ENCODE data around the gene CHD3.

CHD3 gene

GRCh38 chr17:7894226-7894625 is 5.6 kb downstream of the CHD3 start:
- DNase-seq (ENCODE audit: low spot score), result no peak

- DNase-seq (ENCODE audit: low spot score), result no peak
These were observed 6.3 kb downstream of the CHD3 start for GRCh38 chr17:7894866-7895265.

GRCh38 chr17:7897090-7897489 is 8.5 kb downstream of the CHD3 start:
- no peak for DNase-seq (ENCODE audit: low spot score)

DNA sequence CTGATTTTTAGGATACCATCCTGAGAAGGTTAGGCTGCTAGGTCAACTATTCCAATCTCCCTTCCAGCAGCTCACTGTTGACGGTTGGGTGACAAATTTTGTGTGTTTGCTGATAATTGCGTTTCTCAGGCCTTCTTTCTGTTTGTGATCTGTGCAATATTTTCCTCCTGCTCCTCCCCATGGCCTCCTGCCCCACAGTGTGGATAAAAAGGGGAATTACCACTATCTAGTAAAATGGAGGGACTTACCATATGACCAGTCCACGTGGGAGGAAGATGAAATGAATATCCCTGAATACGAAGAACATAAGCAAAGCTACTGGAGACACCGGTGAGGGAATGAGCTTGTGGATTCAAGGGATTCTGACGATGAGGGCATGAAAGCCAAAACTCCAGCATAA is 9.2 kb downstream of the CHD3 start:
- peak; percentile 72 for DNase-seq (ENCODE audit: low spot score)

- DNase-seq (ENCODE audit: low spot score), result no peak
These were observed 14.8 kb downstream of the CHD3 start for GRCh38 chr17:7903154-7904103.

DNA sequence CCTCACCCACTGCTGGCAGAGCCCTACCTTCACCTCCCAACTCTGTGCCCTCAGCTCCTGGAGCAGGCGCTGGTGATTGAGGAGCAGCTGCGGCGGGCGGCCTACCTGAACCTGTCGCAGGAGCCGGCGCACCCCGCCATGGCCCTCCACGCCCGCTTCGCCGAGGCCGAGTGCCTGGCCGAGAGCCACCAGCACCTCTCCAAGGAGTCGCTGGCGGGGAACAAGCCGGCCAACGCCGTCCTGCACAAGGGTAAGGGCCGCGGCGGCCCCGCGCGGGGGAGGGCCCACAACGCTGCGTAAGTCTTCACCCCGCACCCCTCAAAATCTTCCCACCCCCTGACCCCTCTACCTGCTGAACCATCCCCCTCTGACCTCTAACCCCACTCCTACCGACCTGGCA is 20.5 kb downstream of the CHD3 start:
- no peak for DNase-seq (ENCODE audit: low spot score)

- DNase-seq (ENCODE audit: low spot score), result no peak
These were observed 21.7 kb downstream of the CHD3 start for GRCh38 chr17:7910281-7910680.

DNA sequence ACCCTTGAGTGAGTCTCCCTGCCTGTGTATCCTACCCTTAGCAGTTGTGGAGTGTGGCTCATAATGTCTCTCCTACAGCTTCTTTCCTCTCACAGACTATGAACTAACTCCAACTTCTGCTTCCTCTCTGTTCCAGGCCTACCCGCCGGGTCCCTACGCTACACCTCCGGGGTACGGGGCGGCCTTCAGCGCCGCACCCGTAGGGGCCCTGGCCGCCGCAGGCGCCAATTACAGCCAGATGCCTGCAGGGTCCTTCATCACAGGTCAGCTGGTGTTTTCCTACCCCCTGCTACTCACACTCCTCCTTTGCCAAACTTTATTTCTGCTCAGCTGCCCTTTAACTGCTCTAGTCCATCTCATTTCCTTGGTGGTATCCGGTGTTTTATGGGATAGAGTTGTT is 22.1 kb downstream of the CHD3 start:
- no peak for DNase-seq (ENCODE audit: low spot score)

DNA sequence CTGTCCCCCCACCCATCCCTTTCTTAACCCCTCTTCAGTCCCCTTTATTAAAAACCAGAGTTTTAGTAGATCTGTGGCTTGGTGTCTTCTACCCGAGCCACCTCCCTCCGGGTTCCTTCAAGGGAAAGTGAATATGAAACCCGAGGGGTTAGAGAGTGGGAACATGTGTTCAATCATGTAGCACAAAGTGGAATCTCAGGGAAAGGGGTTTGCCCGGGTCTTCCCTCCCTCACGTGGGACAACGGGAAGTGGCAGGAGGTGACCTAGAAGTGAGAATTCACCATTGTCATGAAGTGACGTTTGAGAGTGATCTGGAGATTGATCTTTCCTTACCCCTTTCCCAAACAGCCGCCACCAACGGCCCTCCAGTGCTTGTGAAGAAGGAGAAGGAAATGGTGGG is 22.5 kb downstream of the CHD3 start:
- DNase-seq (ENCODE audit: low spot score), result no peak

DNA sequence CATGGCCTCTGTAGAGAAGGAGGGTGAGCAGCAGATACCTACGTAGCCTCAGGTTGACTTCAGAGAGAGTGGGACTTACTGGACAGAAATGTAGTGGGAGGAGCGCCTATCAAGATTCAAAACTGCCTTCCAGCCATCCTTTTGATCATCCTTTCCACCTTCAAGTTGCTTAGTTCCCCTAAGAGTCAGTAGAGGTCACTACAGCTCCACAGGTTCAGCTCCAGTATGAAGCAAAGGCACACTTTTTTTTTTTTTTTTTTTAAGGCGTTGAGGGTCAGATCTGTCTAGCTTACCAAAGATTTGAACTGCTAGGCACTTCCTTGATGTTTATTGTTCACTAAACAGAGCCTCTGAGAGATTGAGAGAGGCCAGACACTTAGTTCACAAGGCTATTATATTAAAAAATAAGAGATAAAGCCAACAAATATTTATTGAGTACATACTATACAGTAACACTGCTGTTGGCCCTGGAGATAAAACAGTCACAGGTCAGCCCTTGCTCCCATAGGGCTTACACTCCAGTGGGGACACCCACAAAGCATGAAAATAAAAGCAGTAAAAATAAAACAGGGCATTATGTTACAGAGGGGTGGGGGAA is 24.4 kb downstream of the CHD3 start:
- DNase-seq (ENCODE audit: low spot score), result peak; percentile 80

- peak; percentile 29 for DNase-seq (ENCODE audit: low spot score)
These were observed 26.6 kb downstream of the CHD3 start for GRCh38 chr17:7915179-7915610.

- peak; percentile 93 for DNase-seq (ENCODE audit: low spot score)
These were observed 27.2 kb downstream of the CHD3 start, which contains the start of gene RNF227 for GRCh38 chr17:7915611-7916384. Gene RNF227, minus strand, starts transcription at chr17:7916289. Its CDS starts 94 bp downstream, at chr17:7916195.

DNA sequence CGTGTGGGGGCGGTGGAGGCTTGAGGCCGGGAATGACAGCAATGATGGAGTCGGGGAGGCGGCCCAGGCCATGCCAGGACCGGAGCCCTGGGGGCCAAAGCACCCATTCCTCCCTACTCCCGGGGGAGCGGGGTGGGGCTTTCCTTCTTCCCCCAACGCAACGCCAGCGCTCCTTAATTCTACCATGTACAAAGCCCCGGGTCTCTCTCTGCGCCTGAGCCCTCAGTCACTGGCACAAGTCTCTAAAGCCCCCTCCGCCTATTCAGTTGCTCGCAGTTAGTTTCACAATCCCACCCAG is 27.7 kb downstream of the CHD3 start:
- DNase-seq (ENCODE audit: low spot score), result no peak

DNA sequence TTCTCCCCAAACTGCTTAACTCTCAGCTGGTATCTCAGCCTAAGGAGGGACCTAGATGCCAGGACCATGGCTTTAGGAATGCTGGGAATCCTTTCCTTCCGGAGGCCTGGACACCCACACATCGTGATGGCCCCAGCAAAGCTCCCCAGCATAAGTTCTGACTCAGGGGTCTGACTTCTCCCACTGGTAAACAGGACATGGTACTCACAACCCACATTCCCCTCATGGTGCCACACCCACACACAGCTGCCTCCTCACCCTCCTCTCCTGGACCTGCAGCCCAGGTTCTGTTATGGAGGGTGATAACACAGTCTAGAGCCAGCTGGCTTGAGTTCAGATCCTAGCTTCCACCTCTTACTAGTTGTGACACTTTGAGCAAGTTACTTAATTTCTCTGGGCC is 28.2 kb downstream of the CHD3 start:
- DNase-seq (ENCODE audit: low spot score), result peak; percentile 50

DNA sequence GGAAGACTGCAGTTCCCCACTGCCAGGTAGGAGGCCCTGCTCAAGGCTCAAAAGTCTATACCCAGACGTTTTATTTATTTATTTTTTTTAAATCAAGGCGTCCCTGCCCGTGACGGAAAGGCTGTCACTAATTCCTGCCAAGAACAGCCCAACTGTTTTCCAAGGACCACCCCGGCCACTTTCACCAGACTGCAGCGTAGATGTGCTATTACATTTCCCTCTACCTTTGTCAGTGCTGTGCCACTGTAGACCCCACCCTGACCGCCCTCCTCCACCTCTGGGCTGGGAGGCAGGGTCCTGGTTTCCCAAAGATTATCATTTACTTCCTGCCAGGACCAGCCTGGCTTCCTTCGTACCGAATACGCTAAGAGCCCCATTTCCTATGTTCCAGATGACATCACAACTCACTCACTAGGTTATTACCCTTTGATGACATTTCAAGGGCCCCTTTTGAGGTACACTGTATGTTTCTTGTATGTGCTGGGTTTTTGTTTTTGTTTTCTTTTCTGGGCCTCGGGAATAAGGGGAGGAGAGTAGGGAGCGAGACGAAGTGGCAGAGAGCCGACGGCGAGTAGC is 33.8 kb downstream of the CHD3 start:
- no peak for DNase-seq (ENCODE audit: low spot score)

DNA sequence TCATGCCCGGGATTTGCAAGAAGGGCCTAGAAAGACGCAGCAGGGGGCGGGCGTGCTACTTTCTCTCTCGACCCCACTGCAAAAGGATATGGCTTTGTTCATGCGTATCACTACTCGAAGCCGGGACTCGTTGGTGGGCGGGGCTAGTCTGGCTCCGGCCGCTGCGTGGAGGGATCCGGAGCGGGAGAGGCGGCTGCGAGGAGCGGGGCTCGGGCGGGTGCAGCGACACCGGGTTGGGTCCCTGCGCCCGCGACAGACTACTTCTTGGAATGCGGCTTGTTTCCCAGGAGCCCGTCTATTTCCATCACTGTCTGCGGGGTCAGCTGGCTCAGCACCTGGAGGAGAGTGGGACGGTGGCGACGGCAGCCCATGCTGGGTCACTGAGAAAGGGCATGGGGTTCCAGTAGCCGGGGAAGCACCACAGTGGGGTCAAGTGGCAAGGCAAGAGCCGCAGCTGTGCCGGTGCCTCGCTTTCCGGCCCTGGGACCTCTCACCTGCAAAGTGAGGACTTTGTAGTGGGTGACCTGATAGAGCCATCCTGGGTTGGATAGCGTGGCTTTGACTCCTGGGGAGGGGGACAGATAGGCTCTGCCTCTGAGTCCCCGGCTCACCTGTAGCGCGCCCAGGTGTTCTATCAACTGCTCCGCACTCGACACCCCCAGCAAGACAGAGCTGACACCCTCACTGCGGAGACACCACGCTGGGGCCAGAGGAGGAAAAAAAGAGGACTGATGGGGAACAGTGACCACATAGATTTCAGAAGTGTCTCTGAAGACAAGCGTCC is 34.4 kb downstream of the CHD3 start:
- DNase-seq (ENCODE audit: low spot score), result peak; percentile 83

- no peak for DNase-seq (ENCODE audit: low spot score)
These were observed 39.0 kb downstream of the CHD3 start for GRCh38 chr17:7927596-7927995.

- peak; percentile 87 for DNase-seq (ENCODE audit: low spot score)
These were observed 40.8 kb downstream of the CHD3 start, which contains the start of gene KCNAB3 for GRCh38 chr17:7929158-7930023. Gene KCNAB3, minus strand, starts transcription at chr17:7929856. Its CDS starts 421 bp downstream, at chr17:7929435.

- DNase-seq (ENCODE audit: low spot score), result no peak
These were observed 42.4 kb downstream of the CHD3 start for GRCh38 chr17:7930841-7931631.
